K562 (cell line): Measurements from ENCODE around the gene PNPLA2. TPM values are rescaled to one million over a fixed set of nuclear protein-coding genes. Genes with fewer than 3 reads are reported as not detected.

Experiments used
- CHD7 ChIP-seq: fragments of 200-600 bp; sonication (generic); IDR thresholded peaks from one replicate; pipeline ENCODE4 v1.6.1; 2012; ENCODE audit warnings: mild to moderate bottlenecking, low read depth, low read length, inconsistent platforms
- DPF2 ChIP-seq: fragments of 450-650 bp; IDR thresholded peaks from 2 replicates; pipeline ENCODE4 v1.6.1; 2016
- HNRNPLL ChIP-seq: fragments of 200-400 bp; formaldehyde crosslinking; IDR thresholded peaks from 2 replicates; pipeline ENCODE4 v1.6.1; 2017; ENCODE audit warnings: low read length, low read depth, mild to moderate bottlenecking; ENCODE audit not compliant: poor library complexity, severe bottlenecking
- THRAP3 ChIP-seq: fragments of 450-650 bp; IDR thresholded peaks from 2 replicates; pipeline ENCODE4 v1.6.1; 2016; ENCODE audit warnings: mild to moderate bottlenecking, inconsistent platforms, borderline replicate concordance
- ZFP36 ChIP-seq: fragments of 150-350 bp; IDR thresholded peaks from 2 replicates; pipeline ENCODE4 v1.6.1; 2018; ENCODE audit warnings: low read length, low read depth; ENCODE audit not compliant: partially characterized antibody
- ZNF133 ChIP-seq: fragments of 250-450 bp; sonication (Bioruptor Pico); IDR thresholded peaks from 2 replicates; pipeline ENCODE4 v1.4.0; 2020; ENCODE audit warnings: mild to moderate bottlenecking
- ZNF780A ChIP-seq: fragments of 250-450 bp; sonication (Bioruptor Pico); IDR thresholded peaks from 2 replicates; pipeline ENCODE4 v1.5.0; 2021; ENCODE audit warnings: mild to moderate bottlenecking
- polyA plus RNA-seq, 8 experiments: library from polyadenylated mRNA; depleted of rRNA in 4 of 8; stranded (reverse) in 5 of 8; unstranded in 3 of 8; fragments of >200 nt; fragmentation: Nextera tagmentation in 2 of 8; fragmentation: Illumina TruSeq in 1 of 8; extraction: Ambion mirVana in 2 of 8; extraction: Trizol in 1 of 8; gene quantifications; 2 replicates each; pipeline versions ENCODE4 v1.2.1 to v1.2.3, GENCODE V29; 2011 to 2014; ENCODE audit warnings: inconsistent platforms in 1 of 8, missing spikeins in 1 of 8
- total RNA-seq, 7 experiments: library from RNA; depleted of rRNA in 6 of 7; stranded (reverse); fragments of >200 nt in 6 of 7; fragmentation: Illumina TruSeq in 2 of 7; extraction: Trizol in 2 of 7; gene quantifications; 2 replicates each; pipeline versions ENCODE4 v1.2.1 to v1.2.3, GENCODE V29; 2011 to 2021; ENCODE audit warnings: low replicate concordance in 1 of 7
- TF ChIP-seq, protein P1 (sequence below): fragments of 250-450 bp; sonication (Bioruptor Pico); IDR thresholded peaks from 2 replicates; pipeline ENCODE4 v1.4.0; 2020
- TF ChIP-seq, protein P2 (sequence below): fragments of 250-450 bp; sonication (Bioruptor Pico); IDR thresholded peaks from 2 replicates; pipeline ENCODE4 v1.5.0; 2021

Gene PNPLA2
- total and polyA plus RNA-seq, 9 of the 15 experiments (the other 6 are each of a cell fraction or from before 2014, with no cell fraction given), result 0.39 to 87.1 (median 8.4) TPM

DNA sequence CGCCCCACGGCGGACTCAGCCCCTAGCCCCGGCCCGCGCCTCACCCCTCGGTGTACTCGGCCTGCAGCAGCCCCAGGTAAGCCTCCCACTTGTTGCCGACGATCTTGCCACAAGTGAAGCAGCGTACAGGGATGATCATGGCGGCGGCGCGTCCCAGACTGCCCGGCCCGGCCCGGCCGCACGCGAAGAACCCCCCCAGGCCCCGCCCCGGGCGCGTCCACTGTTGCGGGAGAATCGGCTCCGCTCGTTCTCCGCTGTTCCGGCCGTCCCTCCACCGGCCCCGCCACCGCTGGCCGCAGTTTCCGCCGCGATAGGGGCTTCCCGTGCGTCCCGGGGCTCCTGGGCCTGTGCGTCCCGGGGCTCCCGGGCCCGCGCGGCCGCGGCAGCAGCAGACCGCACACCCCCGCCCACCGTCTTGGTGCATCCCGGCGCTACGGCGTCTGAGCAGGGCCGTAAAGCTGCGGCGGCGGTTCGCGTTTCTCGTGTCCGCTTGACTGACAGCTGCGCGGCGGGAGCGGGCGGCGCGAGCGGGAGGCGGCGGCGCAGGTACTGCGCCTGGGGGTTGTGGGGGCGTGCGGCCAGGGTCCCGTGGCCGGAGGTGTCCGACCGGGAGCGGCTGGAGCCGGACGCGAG lies 23.8 kb downstream of the PNPLA2 start, which contains the start of the genes POLR2L and TSPAN4 (continued):
- TF ChIP-seq, protein P1, sequence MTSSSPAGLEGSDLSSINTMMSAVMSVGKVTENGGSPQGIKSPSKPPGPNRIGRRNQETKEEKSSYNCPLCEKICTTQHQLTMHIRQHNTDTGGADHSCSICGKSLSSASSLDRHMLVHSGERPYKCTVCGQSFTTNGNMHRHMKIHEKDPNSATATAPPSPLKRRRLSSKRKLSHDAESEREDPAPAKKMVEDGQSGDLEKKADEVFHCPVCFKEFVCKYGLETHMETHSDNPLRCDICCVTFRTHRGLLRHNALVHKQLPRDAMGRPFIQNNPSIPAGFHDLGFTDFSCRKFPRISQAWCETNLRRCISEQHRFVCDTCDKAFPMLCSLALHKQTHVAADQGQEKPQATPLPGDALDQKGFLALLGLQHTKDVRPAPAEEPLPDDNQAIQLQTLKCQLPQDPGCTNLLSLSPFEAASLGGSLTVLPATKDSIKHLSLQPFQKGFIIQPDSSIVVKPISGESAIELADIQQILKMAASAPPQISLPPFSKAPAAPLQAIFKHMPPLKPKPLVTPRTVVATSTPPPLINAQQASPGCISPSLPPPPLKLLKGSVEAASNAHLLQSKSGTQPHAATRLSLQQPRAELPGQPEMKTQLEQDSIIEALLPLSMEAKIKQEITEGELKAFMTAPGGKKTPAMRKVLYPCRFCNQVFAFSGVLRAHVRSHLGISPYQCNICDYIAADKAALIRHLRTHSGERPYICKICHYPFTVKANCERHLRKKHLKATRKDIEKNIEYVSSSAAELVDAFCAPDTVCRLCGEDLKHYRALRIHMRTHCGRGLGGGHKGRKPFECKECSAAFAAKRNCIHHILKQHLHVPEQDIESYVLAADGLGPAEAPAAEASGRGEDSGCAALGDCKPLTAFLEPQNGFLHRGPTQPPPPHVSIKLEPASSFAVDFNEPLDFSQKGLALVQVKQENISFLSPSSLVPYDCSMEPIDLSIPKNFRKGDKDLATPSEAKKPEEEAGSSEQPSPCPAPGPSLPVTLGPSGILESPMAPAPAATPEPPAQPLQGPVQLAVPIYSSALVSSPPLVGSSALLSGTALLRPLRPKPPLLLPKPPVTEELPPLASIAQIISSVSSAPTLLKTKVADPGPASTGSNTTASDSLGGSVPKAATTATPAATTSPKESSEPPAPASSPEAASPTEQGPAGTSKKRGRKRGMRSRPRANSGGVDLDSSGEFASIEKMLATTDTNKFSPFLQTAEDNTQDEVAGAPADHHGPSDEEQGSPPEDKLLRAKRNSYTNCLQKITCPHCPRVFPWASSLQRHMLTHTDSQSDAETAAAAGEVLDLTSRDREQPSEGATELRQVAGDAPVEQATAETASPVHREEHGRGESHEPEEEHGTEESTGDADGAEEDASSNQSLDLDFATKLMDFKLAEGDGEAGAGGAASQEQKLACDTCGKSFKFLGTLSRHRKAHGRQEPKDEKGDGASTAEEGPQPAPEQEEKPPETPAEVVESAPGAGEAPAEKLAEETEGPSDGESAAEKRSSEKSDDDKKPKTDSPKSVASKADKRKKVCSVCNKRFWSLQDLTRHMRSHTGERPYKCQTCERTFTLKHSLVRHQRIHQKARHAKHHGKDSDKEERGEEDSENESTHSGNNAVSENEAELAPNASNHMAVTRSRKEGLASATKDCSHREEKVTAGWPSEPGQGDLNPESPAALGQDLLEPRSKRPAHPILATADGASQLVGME, result no peak
- TF ChIP-seq ZNF133 (CRISPR knock-in tag) (no peak), THRAP3 (no peak), ZFP36 (no peak), HNRNPLL (peak; percentile 54), CHD7 (no peak), ZNF780A (CRISPR knock-in tag) (no peak), DPF2 (no peak)
- TF ChIP-seq, protein P2, sequence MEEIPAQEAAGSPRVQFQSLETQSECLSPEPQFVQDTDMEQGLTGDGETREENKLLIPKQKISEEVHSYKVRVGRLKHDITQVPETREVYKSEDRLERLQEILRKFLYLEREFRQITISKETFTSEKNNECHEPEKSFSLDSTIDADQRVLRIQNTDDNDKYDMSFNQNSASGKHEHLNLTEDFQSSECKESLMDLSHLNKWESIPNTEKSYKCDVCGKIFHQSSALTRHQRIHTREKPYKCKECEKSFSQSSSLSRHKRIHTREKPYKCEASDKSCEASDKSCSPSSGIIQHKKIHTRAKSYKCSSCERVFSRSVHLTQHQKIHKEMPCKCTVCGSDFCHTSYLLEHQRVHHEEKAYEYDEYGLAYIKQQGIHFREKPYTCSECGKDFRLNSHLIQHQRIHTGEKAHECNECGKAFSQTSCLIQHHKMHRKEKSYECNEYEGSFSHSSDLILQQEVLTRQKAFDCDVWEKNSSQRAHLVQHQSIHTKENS, result 0 out of 2 replicates have a peak, but pooled peaks have one; percentile 69
